Ishikawa (cell line): ENCODE data around the gene CD2AP.

Experiments
- CEBPB ChIP-seq: IDR thresholded peaks from 2 replicates; pipeline ENCODE4 v1.6.1; 2012
- EGR1 ChIP-seq: IDR thresholded peaks from 2 replicates; pipeline ENCODE4 v1.6.1; 2012
- EP300 ChIP-seq: IDR thresholded peaks from 2 replicates; pipeline ENCODE4 v1.6.1; 2012; ENCODE audit warnings: borderline replicate concordance
- FOXM1 ChIP-seq: IDR thresholded peaks from 2 replicates; pipeline ENCODE4 v1.6.1; 2012; ENCODE audit warnings: low read depth, borderline replicate concordance
- RAD21 ChIP-seq: IDR thresholded peaks from 2 replicates; pipeline ENCODE4 v1.6.1; 2012; ENCODE audit warnings: low read depth
- TAF1 ChIP-seq: IDR thresholded peaks from 2 replicates; pipeline ENCODE4 v1.6.1; 2012; ENCODE audit warnings: low read depth, mild to moderate bottlenecking
- TCF12 ChIP-seq: IDR thresholded peaks from 2 replicates; pipeline ENCODE4 v1.6.1; 2012; ENCODE audit warnings: low read depth
- ZBTB7A ChIP-seq: IDR thresholded peaks from 2 replicates; pipeline ENCODE4 v1.6.1; 2012; ENCODE audit warnings: low read depth

DNA sequence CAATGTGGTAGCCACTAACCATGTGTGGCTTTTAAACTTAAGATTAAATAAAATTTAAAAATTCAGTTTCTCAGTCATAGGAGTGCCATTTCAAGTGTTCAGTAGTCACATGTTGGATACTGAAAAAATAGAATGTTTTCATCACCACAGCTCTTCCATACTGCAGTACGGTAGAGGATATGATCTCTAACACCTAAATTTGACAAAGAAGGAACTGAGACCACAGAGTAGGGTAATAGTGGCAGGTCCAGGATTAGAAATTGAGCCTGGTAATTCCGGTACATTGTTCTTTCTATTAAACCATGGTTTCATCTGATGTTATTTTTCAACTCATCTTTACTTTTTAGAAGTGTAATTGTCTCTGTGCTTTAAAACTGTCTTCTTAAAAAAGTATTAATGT, 104.0 kb downstream of the CD2AP start:
- no peak for TF ChIP-seq EP300
- no peak for TF ChIP-seq CEBPB
- no peak for TF ChIP-seq TAF1
- TF ChIP-seq TCF12: no peak
- TF ChIP-seq FOXM1: no peak
- TF ChIP-seq EGR1: no peak
- TF ChIP-seq RAD21: no peak
- no peak for TF ChIP-seq ZBTB7A
